Omental fat pad (tissue), 4 donors: Measurements from ENCODE around the gene UBL3. TPM values are rescaled to one million over a fixed set of nuclear protein-coding genes. Genes with fewer than 3 reads are reported as not detected.

Source experiments
- ATAC-seq: fragments of 150-250 bp; one replicate; pipeline ENCODE4 v1.9.1; 2016; ENCODE audit warnings: mild to moderate bottlenecking, moderate library complexity; ENCODE audit not compliant: low FRiP score
- DNase-seq: peaks from one replicate; pipeline ENCODE4 v3.0.0-alpha.2; 2019; ENCODE audit warnings: low spot score
- CTCF ChIP-seq, 3 donors: fragments of 450-650 bp; IDR thresholded peaks; one replicate each; pipeline ENCODE4 v1.5.1; 2016 to 2017; ENCODE audit warnings: antibody characterized with exemption in 3 of 3, mild to moderate bottlenecking in 3 of 3, moderate library complexity in 2 of 3
- total RNA-seq, 4 donors: library from RNA; depleted of rRNA; stranded (reverse); fragments of >200 nt; gene quantifications; one replicate each; pipeline ENCODE4 v1.1.0, GENCODE V29; 2016

UBL3 gene
- total RNA-seq, 4 donors from 2014 or later: 23.0 to 35.8 (median 24.1) TPM

- no peak for TF ChIP-seq CTCF (IDR thresholded peaks at IDR 0.05)
- peak; percentile 60 for ATAC-seq
- peak; percentile 60 for DNase-seq
These were observed 645 bp downstream of the UBL3 start for GRCh38 chr13:29849731-29850212.

GRCh38 chr13:29849071-29849631 lies 1.3 kb downstream of the UBL3 start:
- no peak for ATAC-seq
- no peak for TF ChIP-seq CTCF (IDR thresholded peaks at IDR 0.05)
- no peak for DNase-seq

GRCh38 chr13:29847501-29847983 lies 2.9 kb downstream of the UBL3 start:
- ATAC-seq (no peak), DNase-seq (no peak)
- no peak for TF ChIP-seq CTCF (IDR thresholded peaks at IDR 0.05)

- DNase-seq (no peak), ATAC-seq (no peak)
- no peak for TF ChIP-seq CTCF (IDR thresholded peaks at IDR 0.05)
These were observed 3.8 kb downstream of the UBL3 start for GRCh38 chr13:29846475-29847256.

GRCh38 chr13:29845440-29846056 lies 4.9 kb downstream of the UBL3 start:
- no peak for DNase-seq
- no peak for ATAC-seq
- TF ChIP-seq CTCF (IDR thresholded peaks at IDR 0.05): no peak

GRCh38 chr13:29844441-29844840 lies 6.0 kb downstream of the UBL3 start:
- DNase-seq (no peak), ATAC-seq (no peak)
- no peak for TF ChIP-seq CTCF (IDR thresholded peaks at IDR 0.05)
